K562 (cell line): ENCODE data around the gene CLEC2D. TPM values are rescaled to one million over a fixed set of nuclear protein-coding genes. Genes with fewer than 3 reads are reported as not detected.
A peak's percentile ranks its signal among the peaks of the same experiment; 100 is the strongest.
"Not testable (repeated sequence)": the region's sequence is repeated elsewhere in the genome, so short reads cannot be mapped to it uniquely, and the experiment has no call there.

ENCODE experiments used
- ATAC-seq: fragments of 200-7000 bp; cut with Tn5 transposase; 3 replicates; pipeline ENCODE4 v1.9.1; 2020; ENCODE audit warnings: moderate library complexity
- BruUV-seq: library from RNA; stranded (reverse); fragments of 400-500 nt; replicated peaks from 2 replicates; lab custom pipeline; 2021; lab: Mats Ljungman, UMichigan
- CTCF ChIA-PET: fragments of 300-600 bp; formaldehyde crosslinking; extraction: SDS; loops from one replicate; lab custom pipeline; 2021; ENCODE audit warnings: low intra/inter-chr PET ratio; lab: Yijun Ruan, JAX
- POLR2A ChIA-PET: fragments of 300-600, 350-650 bp; sonication (Branson Sonifier 250); formaldehyde crosslinking; extraction: SDS; loops from one replicate; lab custom pipeline; 2021; ENCODE audit warnings: antibody characterized with exemption, inconsistent platforms; lab: Yijun Ruan, JAX
- DNase-seq, 4 experiments: peaks; one replicate each; pipeline versions ENCODE4 v3.0.0 to v3.0.0-alpha.2; 2011 to 2018; ENCODE audit warnings: low spot score in 3 of 4, mixed read lengths in 3 of 4; ENCODE audit errors: extremely low read depth in 1 of 4
- FAIRE-seq: peaks from 2 replicates; lab custom pipeline; 2011; peaks lifted over from hg19 to GRCh38; lab: Jason Lieb, UNC
- H2AFZ ChIP-seq: 2 replicates; pipeline ENCODE4 v1.6.0; 2011; ENCODE audit warnings: low read depth, low read length, control low read depth, inconsistent platforms
- H3K27ac ChIP-seq: fragments of 200-600 bp; 3 replicates; pipeline ENCODE4 v1.8.0; 2011; ENCODE audit warnings: low read depth, mild to moderate bottlenecking, control low read depth, inconsistent platforms, low read length, moderate library complexity, mixed read lengths; ENCODE audit errors: extremely low read depth
- H3K27me3 ChIP-seq, 2 experiments: fragments of 300-600 bp in 1 of 2; 2 replicates in 1 of 2; 3 replicates in 1 of 2; pipeline versions ENCODE4 v1.6.0 to v1.8.0; 2011; ENCODE audit warnings: inconsistent platforms in 2 of 2, low read length in 2 of 2, mild to moderate bottlenecking in 1 of 2, mixed read lengths in 1 of 2, moderate library complexity in 1 of 2; ENCODE audit not compliant: control insufficient read depth in 2 of 2, insufficient read depth in 2 of 2
- H3K36me3 ChIP-seq: fragments of 300-600 bp; 3 replicates; pipeline ENCODE4 v1.8.0; 2011; ENCODE audit warnings: mild to moderate bottlenecking, low read length, inconsistent platforms; ENCODE audit not compliant: control insufficient read depth, insufficient read depth
- H3K4me1 ChIP-seq, 2 experiments: fragments of 200-600 bp in 1 of 2; replicated peaks in 1 of 2; 2 replicates in 1 of 2; 3 replicates in 1 of 2; pipeline versions ENCODE4 v1.5.1 to v1.8.0; 2011; ENCODE audit warnings: inconsistent platforms in 2 of 2, low read length in 2 of 2, mild to moderate bottlenecking in 1 of 2, mixed read lengths in 1 of 2, moderate library complexity in 1 of 2; ENCODE audit not compliant: control insufficient read depth in 2 of 2, insufficient read depth in 2 of 2
- H3K4me2 ChIP-seq: 2 replicates; pipeline ENCODE4 v1.6.1; 2011; ENCODE audit warnings: low read length, control low read depth, inconsistent platforms, mixed read lengths; ENCODE audit not compliant: insufficient read depth
- H3K4me3 ChIP-seq: fragments of 200-600 bp; sonication (generic), shearing (Covaris generic); 2 replicates; pipeline ENCODE4 v1.5.1; 2016; ENCODE audit warnings: control low read depth, inconsistent platforms
- H3K79me2 ChIP-seq: fragments of 200-600 bp; 3 replicates; pipeline ENCODE4 v1.8.0; 2011; ENCODE audit warnings: low read length, inconsistent platforms; ENCODE audit not compliant: control insufficient read depth, insufficient read depth
- H3K9ac ChIP-seq, 2 experiments: 2 replicates each; pipeline versions ENCODE4 v1.6.0 to v1.6.1; 2011; ENCODE audit warnings: low read depth in 2 of 2, low read length in 2 of 2, control low read depth in 1 of 2, inconsistent platforms in 1 of 2, mild to moderate bottlenecking in 1 of 2, mixed read lengths in 1 of 2; ENCODE audit not compliant: insufficient read depth in 1 of 2
- H3K9me1 ChIP-seq: one replicate; pipeline ENCODE4 v1.6.0; 2011; ENCODE audit warnings: inconsistent platforms, mild to moderate bottlenecking, low read length, moderate library complexity; ENCODE audit not compliant: control insufficient read depth, insufficient read depth
- H3K9me3 ChIP-seq: replicated peaks from 2 replicates; pipeline ENCODE4 v1.5.1; 2011; ENCODE audit warnings: low read depth, low read length, inconsistent platforms; ENCODE audit not compliant: control insufficient read depth, insufficient read depth
- H4K20me1 ChIP-seq: replicated peaks from 2 replicates; pipeline ENCODE4 v1.6.1; 2011; ENCODE audit warnings: low read length, inconsistent platforms, mixed read lengths; ENCODE audit not compliant: control insufficient read depth, insufficient read depth
- ARID1B ChIP-seq: fragments of 450-650 bp; IDR thresholded peaks from 2 replicates; pipeline ENCODE4 v1.6.1; 2016; ENCODE audit warnings: antibody characterized with exemption, mild to moderate bottlenecking, inconsistent platforms
- ATF7 ChIP-seq: fragments of 450-650 bp; IDR thresholded peaks from 2 replicates; pipeline ENCODE4 v1.7.1; 2014; ENCODE audit warnings: mild to moderate bottlenecking, moderate library complexity
- CCNT2 ChIP-seq: IDR thresholded peaks from 2 replicates; pipeline ENCODE4 v1.6.1; 2011; ENCODE audit warnings: borderline replicate concordance, low read depth, mild to moderate bottlenecking, moderate library complexity, mixed read lengths, low read length; ENCODE audit not compliant: insufficient read length; ENCODE audit errors: extremely low read depth
- DMBX1 ChIP-seq: fragments of 250-450 bp; sonication (Bioruptor Pico); IDR thresholded peaks from 2 replicates; pipeline ENCODE4 v1.8.0; 2022; ENCODE audit warnings: inconsistent platforms, mild to moderate bottlenecking, moderate library complexity, borderline replicate concordance
- EP300 ChIP-seq: IDR thresholded peaks from 2 replicates; pipeline ENCODE4 v1.6.1; 2012; ENCODE audit warnings: low read length, improper control_type of control experiment
- ESRRA ChIP-seq: fragments of 450-650 bp; IDR thresholded peaks from 2 replicates; pipeline ENCODE4 v1.6.1; 2014; ENCODE audit warnings: low read depth, mild to moderate bottlenecking, moderate library complexity, borderline replicate concordance
- FOXA3 ChIP-seq, 2 experiments: fragments of 450-650 bp in 1 of 2; sonication (generic) in 1 of 2; formaldehyde crosslinking; IDR thresholded peaks in 1 of 2; conservative IDR thresholded peaks in 1 of 2; 2 replicates each; pipeline versions ENCODE4 v1.4.0 to v1.8.0; 2020 to 2022; ENCODE audit warnings: mild to moderate bottlenecking in 2 of 2, missing genetic modification reagents in 1 of 2
- GATA2 ChIP-seq: sonication (generic); formaldehyde crosslinking; IDR thresholded peaks from 2 replicates; pipeline ENCODE4 v1.4.0; 2020; ENCODE audit warnings: mild to moderate bottlenecking, missing genetic modification reagents
- HDAC2 ChIP-seq: fragments of 450-650 bp; IDR thresholded peaks from 2 replicates; pipeline ENCODE4 v1.6.1; 2016; ENCODE audit warnings: mild to moderate bottlenecking
- MTA2 ChIP-seq: fragments of 450-650 bp; IDR thresholded peaks from 2 replicates; pipeline ENCODE4 v1.6.1; 2016; ENCODE audit warnings: low read depth
- MTA3 ChIP-seq: fragments of 450-650 bp; formaldehyde crosslinking; IDR thresholded peaks from 2 replicates; pipeline ENCODE4 v1.6.1; 2017; ENCODE audit warnings: mild to moderate bottlenecking, borderline replicate concordance
- NCOR1 ChIP-seq: fragments of 450-650 bp; IDR thresholded peaks from 2 replicates; pipeline ENCODE4 v1.6.1; 2016; ENCODE audit warnings: mild to moderate bottlenecking, moderate library complexity
- NFIC ChIP-seq: fragments of 450-650 bp; IDR thresholded peaks from 2 replicates; pipeline ENCODE4 v1.6.1; 2017; ENCODE audit warnings: mild to moderate bottlenecking, inconsistent platforms
- PML ChIP-seq: IDR thresholded peaks from 2 replicates; pipeline ENCODE4 v1.6.1; 2012; ENCODE audit warnings: low read length, inconsistent platforms
- SMAD4 ChIP-seq: fragments of 250-450 bp; sonication (Bioruptor Pico); conservative IDR thresholded peaks from 2 replicates; pipeline ENCODE4 v1.8.0; 2021; ENCODE audit warnings: inconsistent platforms, mild to moderate bottlenecking, moderate library complexity
- SOX6 ChIP-seq: fragments of 450-650 bp; IDR thresholded peaks from 2 replicates; pipeline ENCODE4 v1.6.1; 2014; ENCODE audit warnings: mild to moderate bottlenecking
- STAT5A ChIP-seq: IDR thresholded peaks from 2 replicates; pipeline ENCODE4 v1.6.1; 2012; ENCODE audit warnings: low read length, inconsistent platforms, borderline replicate concordance
- TBL1XR1 ChIP-seq, 2 experiments: IDR thresholded peaks; 2 replicates each; pipeline ENCODE4 v1.6.1; 2012; ENCODE audit warnings: improper control_type of control experiment in 2 of 2, low read length in 2 of 2, mild to moderate bottlenecking in 1 of 2
- TCF3 ChIP-seq: sonication (generic); formaldehyde crosslinking; IDR thresholded peaks from 2 replicates; pipeline ENCODE4 v1.4.0; 2020; ENCODE audit warnings: mild to moderate bottlenecking, missing genetic modification reagents
- ZBTB7A ChIP-seq: IDR thresholded peaks from 2 replicates; pipeline ENCODE4 v1.6.1; 2011; ENCODE audit warnings: low read depth, mild to moderate bottlenecking, low read length, moderate library complexity, borderline replicate concordance; ENCODE audit not compliant: control insufficient read depth
- ZMIZ1 ChIP-seq, 2 experiments: fragments of 150-350 bp in 1 of 2; IDR thresholded peaks; 2 replicates each; pipeline ENCODE4 v1.6.1; 2012 to 2016; ENCODE audit warnings: low read depth in 2 of 2, low read length in 2 of 2, mild to moderate bottlenecking in 1 of 2, moderate library complexity in 1 of 2
- WGBS: fragments of 100-300 bp; shearing (Covaris generic); methylation state at CpG from one replicate; pipeline ENCODE4 v1.1.6; 2016; ENCODE audit warnings: low coverage, mixed read lengths; ENCODE audit not compliant: insufficient coverage; ENCODE audit errors: missing lambda C conversion rate; 5-methylcytosine and 5-hydroxymethylcytosine counted together
- in situ Hi-C: fragments of 300-500 bp; cut with MboI; formaldehyde crosslinking; loops from 4 replicates; pipeline ENCODE4 v1.15.0; 2018; ENCODE audit warnings: inconsistent platforms, mixed read lengths
- intact Hi-C: fragments of 100-400 bp; cut with micrococcal nuclease; formaldehyde crosslinking; loops from 2 replicates; pipeline ENCODE4 v1.14.2; 2022
- polyA plus RNA-seq, 8 experiments: library from polyadenylated mRNA; depleted of rRNA in 4 of 8; stranded (reverse) in 5 of 8; unstranded in 3 of 8; fragments of >200 nt; fragmentation: Nextera tagmentation in 2 of 8; fragmentation: Illumina TruSeq in 1 of 8; extraction: Ambion mirVana in 2 of 8; extraction: Trizol in 1 of 8; gene quantifications; 2 replicates each; pipeline versions ENCODE4 v1.2.1 to v1.2.3, GENCODE V29; 2011 to 2014; ENCODE audit warnings: inconsistent platforms in 1 of 8, missing spikeins in 1 of 8
- total RNA-seq, 7 experiments: library from RNA; depleted of rRNA in 6 of 7; stranded (reverse); fragments of >200 nt in 6 of 7; fragmentation: Illumina TruSeq in 2 of 7; extraction: Trizol in 2 of 7; gene quantifications; 2 replicates each; pipeline versions ENCODE4 v1.2.1 to v1.2.3, GENCODE V29; 2011 to 2021; ENCODE audit warnings: low replicate concordance in 1 of 7

CLEC2D gene
- total and polyA plus RNA-seq, 9 of the 15 experiments (the other 6 are each of a cell fraction or from before 2014, with no cell fraction given), result 1.4 to 5.0 (median 2.2) TPM

GRCh38 chr12:9685366-9685765 is 15.9 kb downstream of the CLEC2D start:
- H3K4me3 ChIP-seq, H3K27me3 ChIP-seq, H4K20me1 ChIP-seq, H3K9me1 ChIP-seq, in situ Hi-C loops, CTCF ChIA-PET, H3K36me3 ChIP-seq, BruUV-seq, H3K9me3 ChIP-seq, H3K79me2 ChIP-seq: not testable (repeated sequence)
- peak overlapping the region; percentile 61 for H3K4me2 ChIP-seq
- peak overlapping the region; percentile 55; the same call in 2 of the 3 replicates for H3K27ac ChIP-seq
- WGBS, result 0% methylated on average over 3 of the region's 5 CpGs
- peak overlapping the region; percentile 44; the same call in 1 of the 2 replicates for H2AFZ ChIP-seq
- H3K4me1 ChIP-seq, result peaks cover 4 to 14% of the 10 kb centered on the region in 2 experiments; a peak in 3 of 5 replicates
- DNase-seq, result peak in 2 of 4 experiments; percentile 25 to 82
- intact Hi-C loops, result loop anchor here (5.0 kb wide), 1 partner anchor 38 kb away; no protein-coding TSS in a partner anchor
- POLR2A ChIA-PET, result interaction anchor here (1.1 to 1.9 kb wide), 2 partner anchors 11 to 37 kb away, joined by 4 to 9 read pairs; no protein-coding TSS in a partner anchor
- peak overlapping the region; percentile 35 to 84; a peak in 3 of 4 replicates for H3K9ac ChIP-seq
- peak; percentile 100 for ATAC-seq
- peak; percentile 75 for FAIRE-seq
- peak; percentile 36 for TF ChIP-seq CCNT2
- TF ChIP-seq ARID1B, result peak; percentile 93
- TF ChIP-seq ATF7, result 0 out of 2 replicates have a peak, but pooled peaks have one; percentile 31
- peak; percentile 75 for TF ChIP-seq EP300
- TF ChIP-seq GATA2, result peak; percentile 83
- peak in 1 of 2 experiments; percentile 62; a peak in 2 of 4 replicates for TF ChIP-seq ZMIZ1 (IDR thresholded peaks at IDR 0.05; ENCODE audit: low read depth in 2 of 2, low read length in 2 of 2)
- TF ChIP-seq HDAC2, result peak; percentile 39; the same call in 1 of the 2 replicates
- TF ChIP-seq MTA2, result peak; percentile 77
- peak; percentile 75; the same call in 1 of the 2 replicates for TF ChIP-seq ZBTB7A
- peak; percentile 76 for TF ChIP-seq SOX6
- peak; percentile 90 for TF ChIP-seq TCF3 (CRISPR knock-in tag)
- peak; percentile 76 to 92; a peak in 3 of 4 replicates for TF ChIP-seq FOXA3 (CRISPR knock-in tag; conservative IDR thresholded peaks at IDR 0.05 in 1 of 2, IDR thresholded peaks at IDR 0.05 in 1 of 2)
- peak; percentile 56; the same call in 1 of the 2 replicates for TF ChIP-seq STAT5A
- peak; percentile 68; the same call in 1 of the 2 replicates for TF ChIP-seq DMBX1 (CRISPR knock-in tag)
- peak; percentile 62; the same call in 1 of the 2 replicates for TF ChIP-seq SMAD4 (CRISPR knock-in tag)
- TF ChIP-seq TBL1XR1 (IDR thresholded peaks at IDR 0.05; ENCODE audit: low read length in 2 of 2), result 0 out of 4 replicates have a peak, but pooled peaks of 1 of the 2 experiments have one; percentile 32
- TF ChIP-seq MTA3, result 0 out of 2 replicates have a peak, but pooled peaks have one; percentile 24
- peak; percentile 37; the same call in 1 of the 2 replicates for TF ChIP-seq ESRRA
- TF ChIP-seq PML, result peak; percentile 64; the same call in 1 of the 2 replicates
- peak; percentile 66 for TF ChIP-seq NFIC
- TF ChIP-seq NCOR1, result peak; percentile 88
